H4 (cell line): ENCODE data around the gene GARRE1. TPM values are rescaled to one million over a fixed set of nuclear protein-coding genes. Genes with fewer than 3 reads are reported as not detected.
"Not testable (repeated sequence)": the region's sequence is repeated elsewhere in the genome, so short reads cannot be mapped to it uniquely, and the experiment has no call there.

Experiments used
- DNase-seq: peaks from one replicate; pipeline ENCODE4 v3.0.0-alpha.2; 2015; ENCODE audit warnings: low spot score
- total RNA-seq: library from RNA; depleted of rRNA; stranded (reverse); fragments of >200 nt; shearing (Covaris generic); gene quantifications from 2 replicates; pipeline ENCODE4 v1.2.3, GENCODE V29; 2014

The GARRE1 gene
- total RNA-seq, 1 experiment from 2014 or later, result 11.9 TPM

DNA sequence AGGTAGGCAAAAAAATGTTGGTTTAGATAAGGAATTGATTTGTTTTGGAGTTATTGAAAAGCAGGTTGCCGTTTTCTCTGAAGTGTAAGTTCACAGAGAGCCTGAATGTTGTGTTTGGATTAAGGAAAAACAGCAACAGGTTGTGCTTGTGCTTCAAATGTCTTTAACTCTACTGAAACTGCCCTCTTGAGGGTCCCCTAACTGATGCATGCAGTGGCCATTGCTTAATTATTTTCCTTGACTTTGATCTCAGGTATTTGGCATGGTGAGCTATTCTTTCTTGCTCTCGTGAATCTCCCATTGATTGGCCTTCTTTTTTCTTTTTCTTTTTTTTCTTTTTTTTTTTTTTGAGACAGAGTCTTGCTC lies 3.2 kb downstream of the GARRE1 start:
- no peak for DNase-seq

DNA sequence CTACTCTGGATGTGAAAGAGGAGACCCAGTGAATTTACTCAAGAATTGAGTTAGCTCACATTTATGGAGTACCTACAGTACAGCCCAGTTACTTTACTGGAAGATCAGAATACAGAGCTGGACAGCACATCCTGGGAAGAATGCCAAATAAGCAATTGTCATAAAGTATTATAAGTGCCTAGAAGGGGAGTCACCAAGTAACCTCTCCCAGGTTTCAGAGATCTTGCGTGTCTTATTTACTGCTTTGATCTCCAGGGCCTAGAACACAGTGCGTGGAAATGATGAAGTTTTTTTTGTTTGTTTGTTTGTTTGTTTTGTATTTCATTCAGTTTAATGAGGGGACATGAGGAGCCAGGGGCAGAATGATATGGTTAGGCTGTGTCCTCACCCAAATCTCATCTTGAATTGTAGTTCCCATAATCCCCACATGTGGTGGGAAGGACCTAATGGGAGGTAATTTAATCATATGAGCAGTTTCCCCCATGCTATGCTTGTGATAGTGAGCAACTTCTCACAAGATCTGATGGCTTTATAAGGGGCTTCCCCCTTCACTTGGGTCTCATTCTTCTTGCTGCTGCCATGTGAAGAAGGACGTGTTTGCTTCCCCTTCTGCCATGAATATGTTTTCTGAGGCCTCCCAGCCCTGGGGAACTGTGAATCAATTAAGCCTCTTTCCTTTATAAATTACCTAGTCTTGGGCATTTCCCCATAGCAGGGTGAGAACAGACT lies 5.2 kb downstream of the GARRE1 start:
- no peak for DNase-seq

DNA sequence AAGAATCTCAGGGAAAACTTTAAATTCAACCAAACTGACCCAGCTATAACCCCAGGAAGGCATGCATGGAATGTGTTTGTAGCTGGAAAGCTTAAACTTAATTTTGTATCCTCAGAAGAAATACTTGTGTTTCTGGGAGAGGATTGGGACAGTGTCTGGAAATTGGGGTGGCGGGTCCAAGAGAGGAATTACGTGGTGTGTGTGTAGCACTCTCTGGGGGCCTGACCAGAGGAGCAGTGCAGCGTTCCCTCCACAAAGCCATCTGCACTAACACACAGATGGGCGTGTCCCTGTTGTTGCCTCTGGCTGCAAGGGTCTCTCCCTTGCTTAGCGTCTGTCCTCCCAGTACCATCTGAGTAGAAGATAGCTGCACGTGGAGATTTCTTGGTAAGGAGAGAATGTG lies 6.4 kb downstream of the GARRE1 start:
- DNase-seq, result no peak

DNA sequence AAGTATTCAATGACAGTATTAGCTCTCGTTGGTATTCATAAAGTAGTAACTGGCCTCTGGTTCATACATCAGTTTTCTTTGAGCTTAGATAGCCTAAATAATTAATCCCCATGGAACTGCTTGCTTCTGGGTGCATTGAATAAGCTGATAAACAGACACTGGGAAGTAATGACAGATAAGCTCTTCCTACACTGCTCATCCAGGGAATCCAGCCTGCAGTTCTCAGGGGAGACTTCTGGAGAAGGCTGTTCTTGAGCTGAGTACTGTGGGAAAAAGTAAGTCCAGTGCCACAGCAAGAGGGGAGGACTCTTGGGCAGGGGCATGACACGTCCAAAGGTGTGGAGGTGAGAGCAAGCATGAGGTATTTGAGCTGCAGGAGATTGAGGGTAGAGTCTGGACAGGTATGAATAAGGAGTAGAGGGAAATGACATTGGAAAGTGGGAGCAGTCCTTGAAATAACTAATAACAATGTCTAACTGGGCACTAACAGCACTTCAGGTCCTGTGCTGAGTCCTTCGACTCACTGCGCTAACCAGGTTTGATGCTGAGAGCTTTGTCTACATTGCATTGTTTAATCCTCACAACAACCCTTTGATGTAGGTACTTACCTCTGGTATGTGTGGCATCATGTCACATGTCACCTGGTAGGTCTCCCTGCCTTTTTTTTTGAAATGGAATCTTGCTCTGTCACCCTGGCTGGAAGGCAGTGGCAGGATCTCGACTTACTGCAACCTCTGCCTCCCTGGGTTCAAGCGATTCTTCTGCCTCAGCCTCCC lies 7.2 kb downstream of the GARRE1 start:
- no peak for DNase-seq

DNA sequence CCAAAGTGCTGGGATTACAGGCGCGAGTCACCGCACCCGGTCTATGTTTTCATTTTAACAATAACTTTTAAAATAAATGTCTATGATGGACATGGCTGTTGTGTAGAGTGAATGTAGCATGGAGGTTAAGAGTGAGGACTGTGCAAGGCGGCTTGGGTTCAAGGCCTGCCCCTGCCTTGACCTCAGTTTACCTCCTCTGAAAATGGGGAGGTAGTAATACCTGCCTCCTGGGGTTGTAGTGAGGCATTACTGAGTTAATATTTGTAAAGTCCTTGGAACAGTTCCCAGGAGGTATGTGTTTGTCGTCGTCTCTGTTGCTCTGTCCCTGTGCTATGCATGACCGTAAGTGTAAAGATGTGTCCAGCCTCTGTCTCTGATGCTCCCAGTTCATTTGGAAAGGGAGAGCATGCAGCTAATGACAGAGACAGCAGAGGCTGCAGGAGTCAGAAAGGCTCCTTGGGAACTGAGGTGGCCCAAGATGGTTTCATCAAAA lies 9.4 kb downstream of the GARRE1 start:
- DNase-seq, result no peak

DNA sequence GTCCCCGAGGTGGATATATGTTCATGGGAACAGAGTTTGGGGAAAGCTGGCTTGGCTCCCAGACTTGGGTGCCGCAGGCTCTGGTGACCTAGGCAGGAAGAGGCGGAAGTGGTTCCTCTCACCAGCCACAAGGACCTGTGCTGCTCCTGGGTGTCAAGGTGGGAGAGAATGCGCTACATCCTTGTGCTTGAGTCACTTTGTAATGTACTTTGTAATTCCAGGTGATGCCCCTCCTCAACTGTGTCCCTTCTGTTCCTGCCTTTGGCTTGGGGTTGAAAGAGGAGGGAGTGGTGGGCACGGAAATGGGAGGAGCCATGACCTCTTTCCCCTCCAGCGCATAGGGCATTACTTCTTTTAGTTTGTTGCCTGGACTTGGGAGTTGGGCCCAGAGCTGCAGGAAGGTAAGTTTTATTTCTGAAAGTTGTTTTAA lies 10.9 kb downstream of the GARRE1 start:
- DNase-seq, result peak; percentile 69

DNA sequence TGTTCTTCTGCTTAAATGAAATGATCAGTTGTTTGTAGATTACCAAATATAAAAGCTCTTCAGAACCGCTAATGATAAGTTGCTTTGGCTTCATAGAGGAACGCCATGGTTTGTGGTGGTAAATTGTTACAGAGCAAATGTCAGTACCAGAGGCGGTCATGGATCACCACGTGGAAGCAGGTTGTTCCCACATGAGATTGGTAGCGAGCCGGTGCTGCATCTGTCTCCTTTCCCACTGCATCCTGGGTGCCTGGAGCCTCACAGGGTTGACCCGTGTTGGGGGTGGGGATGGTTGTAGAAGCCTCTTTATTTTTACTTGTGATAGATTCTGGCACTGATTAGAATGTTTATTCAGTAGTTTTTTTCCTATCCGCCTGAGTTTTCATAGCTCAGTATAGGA lies 14.7 kb downstream of the GARRE1 start:
- no peak for DNase-seq

DNA sequence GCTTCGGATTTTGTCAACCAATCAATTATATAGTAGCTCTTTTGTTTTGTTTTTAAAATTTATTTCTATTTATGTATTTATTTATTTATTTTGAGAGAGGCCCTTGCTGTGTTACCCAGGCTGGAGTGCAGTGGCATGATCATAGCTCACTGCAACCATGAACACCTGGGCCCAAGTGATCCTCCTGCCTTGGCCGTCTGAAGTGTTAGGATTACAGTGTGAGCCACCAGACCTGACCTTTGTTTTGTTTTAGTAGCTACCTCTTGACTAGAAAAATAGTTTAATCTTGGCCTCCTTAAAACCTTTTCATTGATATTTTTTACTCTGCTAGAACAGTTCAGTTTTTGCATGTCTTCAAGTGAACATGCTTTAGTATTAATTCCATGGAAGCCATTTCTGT lies 15.1 kb downstream of the GARRE1 start:
- no peak for DNase-seq

DNA sequence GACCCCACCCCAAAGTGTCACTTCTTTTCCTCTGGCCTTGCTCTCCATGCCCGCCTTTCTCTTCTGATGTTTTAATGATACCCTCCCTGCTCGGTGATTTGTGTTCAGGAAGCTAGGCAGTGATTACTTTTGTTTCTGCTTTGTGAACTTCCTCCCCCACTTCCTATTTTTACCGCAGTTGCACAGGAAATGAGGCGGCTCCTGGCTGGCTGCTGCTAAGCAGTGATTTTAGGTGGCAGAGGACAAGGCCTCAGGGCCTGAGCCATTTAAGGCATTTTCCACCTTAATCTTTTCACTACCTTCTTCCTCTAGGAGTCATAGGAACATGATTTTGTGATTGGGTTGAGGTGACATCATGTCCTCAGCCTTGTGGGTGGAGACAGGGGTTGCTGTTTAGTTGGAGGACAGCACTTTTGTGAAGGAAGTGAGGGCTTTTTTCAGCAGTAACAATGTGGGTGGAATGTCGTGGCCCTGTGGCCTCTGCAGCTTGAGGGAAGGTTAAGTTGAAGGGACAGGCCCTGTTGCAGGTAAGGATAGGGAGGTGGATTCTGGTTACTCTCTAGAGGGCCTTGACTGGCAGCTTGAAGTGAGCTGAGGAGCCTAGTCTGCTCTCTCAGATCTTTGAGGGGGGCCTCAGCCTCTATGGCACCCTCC lies 15.7 kb downstream of the GARRE1 start:
- DNase-seq, result peak; percentile 97

DNA sequence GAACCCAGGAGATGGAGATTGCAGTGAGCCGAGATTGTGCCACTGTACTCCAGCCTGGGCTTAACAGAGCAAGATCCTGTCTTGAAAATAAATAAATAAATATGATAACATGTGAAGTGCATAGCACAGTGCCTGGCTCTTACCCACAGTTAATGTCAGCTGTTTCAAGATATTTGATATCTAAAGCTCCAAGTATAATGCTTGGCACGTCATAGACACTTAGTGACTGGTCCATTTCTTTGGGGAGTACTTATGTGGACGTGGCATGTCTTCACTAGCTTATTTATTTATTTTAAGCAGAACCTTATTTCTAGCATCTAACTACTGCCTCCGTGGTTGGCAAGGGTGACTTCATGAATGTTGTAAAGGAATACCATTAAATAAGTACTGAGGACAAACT lies 18.8 kb downstream of the GARRE1 start:
- DNase-seq, result no peak

DNA sequence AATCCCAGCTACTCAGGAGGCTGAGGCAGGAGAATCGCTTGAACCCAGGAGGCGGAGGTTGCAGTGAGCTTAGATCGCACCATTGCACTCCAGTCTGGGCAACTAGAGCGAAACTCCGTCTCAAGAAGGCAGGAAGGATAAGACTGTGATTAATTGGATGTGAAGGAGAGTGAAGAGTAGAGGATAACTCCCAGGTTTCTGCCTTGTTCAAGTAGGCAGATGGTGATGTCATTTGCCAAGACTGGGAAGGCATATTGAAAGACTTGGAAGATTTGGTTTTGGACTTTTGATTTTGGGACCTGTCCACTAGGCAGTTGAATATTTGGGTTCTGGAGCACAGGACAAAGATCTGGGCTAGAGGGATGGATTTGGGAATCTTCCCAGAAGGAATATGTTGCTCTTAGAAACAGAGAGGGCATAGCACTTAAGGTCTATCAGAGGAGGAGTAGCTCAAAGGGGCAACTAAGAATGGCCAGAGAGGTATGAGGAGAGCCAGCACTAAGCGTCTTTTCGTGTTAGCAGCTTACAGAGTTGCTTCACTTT lies 20.0 kb downstream of the GARRE1 start:
- no peak for DNase-seq

DNA sequence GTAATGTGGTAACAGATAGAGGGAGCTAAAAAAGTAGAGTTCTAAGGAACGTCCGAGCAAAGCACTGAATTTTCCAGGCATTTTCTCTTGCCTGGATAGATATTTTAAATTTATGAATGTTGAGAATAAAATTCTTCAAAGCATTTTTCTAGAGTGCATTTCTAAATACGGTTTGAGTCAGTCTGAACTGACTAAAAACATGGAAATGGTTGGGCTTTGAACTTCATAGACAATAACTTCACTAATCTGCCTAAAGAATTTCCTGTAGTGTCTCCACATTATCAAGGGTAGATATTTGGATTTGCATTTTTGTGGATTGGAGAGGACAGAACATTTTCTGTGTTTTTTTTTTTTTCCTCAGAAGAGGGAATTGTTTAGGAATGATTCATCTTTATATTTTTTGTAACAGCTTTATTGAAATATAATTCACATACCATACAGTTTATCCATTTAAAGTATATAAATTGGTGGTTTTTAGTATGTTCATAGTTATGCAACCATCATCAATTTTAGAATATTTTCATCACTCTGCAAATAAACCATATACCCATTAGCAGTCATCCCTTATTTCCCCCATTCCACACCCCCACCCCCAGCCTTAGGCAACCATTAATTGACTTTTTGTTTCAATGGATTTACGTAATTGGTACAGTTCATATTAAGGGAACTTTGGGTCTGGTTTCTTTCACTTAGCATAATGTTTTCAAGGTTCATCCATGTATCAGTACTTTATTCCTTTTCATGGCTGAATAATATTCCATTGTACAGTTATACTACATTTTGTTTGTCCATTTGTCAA lies 20.7 kb downstream of the GARRE1 start:
- no peak for DNase-seq

DNA sequence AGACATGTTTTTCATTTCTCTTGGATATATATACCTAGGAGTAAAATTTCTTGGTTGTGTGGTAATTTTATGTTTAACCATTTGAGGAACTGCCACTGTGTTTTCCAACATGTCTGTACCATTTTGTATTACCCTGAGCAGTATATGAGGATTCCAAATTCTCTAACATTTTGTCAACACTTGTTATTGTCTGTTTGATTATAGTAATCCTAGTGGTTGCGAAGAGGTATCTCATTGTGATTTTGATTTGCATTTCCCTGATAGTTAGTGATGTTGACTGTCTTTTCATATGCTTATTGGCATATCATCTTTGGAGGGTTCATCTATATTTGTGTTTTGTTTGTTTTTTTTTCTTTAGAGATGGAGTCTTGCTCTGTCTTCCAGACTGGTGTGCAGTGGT lies 21.4 kb downstream of the GARRE1 start:
- no peak for DNase-seq

DNA sequence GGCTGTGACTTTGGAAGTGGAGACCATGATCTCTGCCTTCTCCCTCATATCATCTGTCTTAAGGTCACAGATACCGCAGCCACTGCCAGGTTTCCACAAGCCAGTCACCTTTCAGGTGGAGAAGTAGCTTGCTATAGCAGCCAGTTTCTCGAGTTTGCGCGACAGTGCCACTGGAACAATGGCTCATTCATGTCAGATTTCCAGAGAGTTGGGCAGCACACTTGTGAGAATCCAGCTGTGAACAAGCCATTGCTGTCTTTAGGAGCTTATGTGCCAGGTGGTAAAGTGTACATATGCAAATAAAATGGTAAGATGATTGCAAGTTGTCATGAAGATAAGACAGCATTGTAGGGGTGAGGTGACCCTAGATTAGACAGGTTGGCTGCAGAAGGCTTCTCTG lies 22.3 kb downstream of the GARRE1 start:
- DNase-seq, result no peak

DNA sequence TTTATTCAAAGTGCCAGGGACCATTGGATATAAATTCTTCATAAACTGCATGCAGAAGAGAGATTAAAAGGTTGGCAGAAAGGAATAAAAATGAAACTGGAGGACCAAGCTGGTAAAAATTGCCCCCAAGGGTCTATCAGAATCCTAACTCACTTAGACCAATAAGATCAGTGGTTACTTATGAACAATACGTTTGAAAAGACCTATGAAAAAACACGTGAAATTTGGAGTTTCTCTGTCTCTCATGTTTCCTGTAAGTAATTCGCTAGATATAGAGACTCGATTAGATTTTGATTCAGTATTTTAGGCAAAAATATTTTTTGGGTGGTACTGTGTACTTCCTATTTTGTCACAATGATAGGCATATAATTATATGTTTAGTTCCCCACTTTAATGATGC lies 22.9 kb downstream of the GARRE1 start:
- no peak for DNase-seq

DNA sequence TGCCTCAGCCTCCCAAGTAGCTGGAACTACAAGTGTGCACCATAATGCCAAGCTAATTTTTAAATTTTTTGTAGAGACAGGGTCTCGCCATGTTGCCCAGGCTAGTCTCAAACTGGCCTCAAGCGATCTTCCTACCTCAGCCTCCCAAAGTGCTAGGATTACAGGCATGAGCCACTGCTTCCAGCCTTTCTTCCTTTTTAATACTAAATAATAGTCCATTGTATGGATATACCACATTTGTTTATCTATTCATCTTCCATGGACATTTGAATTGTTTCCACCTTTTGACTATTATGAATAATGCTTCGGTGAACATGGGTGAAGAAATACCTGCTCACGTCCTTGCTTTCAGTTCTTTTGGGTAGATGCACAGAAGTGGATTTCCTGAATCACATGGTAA lies 24.4 kb downstream of the GARRE1 start:
- no peak for DNase-seq

DNA sequence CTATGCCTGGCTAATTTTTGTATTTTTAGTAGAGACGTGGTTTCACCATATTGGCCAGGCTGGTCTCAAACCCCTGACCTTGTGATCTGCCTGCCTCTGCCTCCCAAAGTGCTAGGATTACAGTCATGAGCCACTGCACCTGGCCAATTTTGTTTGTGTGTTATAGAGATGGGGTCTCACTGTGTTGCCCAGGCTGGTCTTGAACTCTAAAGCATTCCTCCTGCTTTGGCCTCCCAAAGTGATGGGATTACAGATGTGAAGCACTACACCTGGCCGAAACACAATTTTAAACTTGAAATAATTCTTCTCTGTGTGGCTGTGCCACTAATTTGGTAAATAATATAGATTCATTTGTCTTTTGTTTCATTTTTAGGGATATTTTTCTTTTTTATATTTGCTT lies 27.1 kb downstream of the GARRE1 start:
- not testable (repeated sequence) for DNase-seq

DNA sequence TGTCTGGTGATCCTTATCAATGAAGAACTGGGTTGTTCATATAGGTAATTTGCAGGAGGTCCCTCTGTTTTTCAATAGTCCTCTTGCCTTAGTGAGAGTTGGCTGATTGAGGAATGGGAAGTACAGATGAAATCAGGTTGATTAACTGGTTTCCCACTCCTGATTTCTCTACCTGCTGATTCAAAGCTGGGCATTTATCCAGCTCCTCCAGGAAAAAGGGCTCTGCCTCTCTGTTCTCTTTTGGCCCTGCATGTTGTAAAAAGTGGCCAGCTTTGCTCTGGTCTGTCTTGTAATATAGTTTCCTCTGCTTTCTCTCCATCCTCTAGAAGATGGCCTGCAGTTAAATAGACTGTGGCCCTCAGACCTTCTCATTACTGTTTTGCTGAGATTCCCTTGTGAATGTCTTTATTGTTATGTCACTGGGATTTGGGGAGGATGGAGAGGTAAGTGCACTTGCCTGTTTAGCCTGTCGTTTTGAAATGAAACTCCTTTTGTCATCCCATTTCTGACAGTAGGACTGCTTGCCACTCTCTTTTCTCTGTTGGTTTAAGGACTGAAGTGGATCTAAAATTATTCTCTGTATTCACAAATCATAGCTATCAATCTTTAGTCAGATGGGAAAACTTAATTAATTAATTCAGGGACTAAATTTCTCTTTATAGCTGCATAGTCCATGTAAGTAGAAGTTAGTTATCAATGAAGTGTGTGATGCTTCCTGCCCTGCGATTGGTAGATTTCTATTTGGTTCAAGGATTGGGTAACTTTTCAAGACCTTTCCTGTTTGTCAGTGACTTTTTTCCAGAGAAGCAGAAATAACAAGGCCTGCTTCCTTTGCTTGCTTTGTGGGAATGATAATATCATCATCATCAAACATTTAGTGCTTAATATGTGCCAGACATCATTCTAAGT lies 28.5 kb downstream of the GARRE1 start:
- no peak for DNase-seq

DNA sequence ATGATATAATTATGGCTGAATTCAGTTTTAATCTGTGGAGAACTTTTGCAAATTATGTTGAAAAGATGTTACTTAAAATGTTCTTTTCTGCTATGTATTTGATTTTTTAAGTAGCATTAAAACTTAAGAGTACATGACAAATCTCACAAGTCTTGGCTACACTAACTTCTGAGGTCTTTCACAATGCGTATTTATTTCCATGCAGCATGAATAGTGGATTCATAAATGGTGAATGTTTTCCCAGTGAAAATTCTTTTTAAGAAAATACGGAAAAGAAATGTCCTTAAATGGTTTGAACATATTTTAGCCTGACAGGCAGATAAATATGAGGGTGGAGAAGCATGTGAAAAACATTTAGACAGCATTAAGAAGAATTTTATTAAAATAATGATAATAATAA lies 30.2 kb downstream of the GARRE1 start:
- DNase-seq, result no peak

DNA sequence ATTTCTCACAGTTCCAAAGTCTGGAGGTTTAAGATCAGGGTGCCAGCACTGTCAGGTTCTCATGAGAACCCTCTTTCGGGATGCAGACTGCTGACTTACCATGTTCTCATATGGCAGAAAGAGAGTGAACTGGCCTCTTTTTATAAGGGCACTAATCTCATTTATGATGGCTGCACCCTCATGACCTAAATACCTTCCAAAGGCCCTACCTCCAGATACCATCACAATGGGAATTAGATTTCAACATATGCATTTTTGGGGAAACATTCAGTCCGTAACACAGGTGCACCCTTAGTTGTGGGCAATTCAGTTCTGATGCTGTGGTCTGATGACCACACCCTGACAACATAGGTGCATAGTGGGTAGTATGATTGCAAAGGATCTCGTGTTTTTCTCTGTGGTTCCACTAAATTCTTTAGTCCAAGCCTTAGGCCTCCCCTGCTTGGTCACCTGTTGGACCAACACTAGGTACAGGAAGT lies 33.3 kb downstream of the GARRE1 start:
- no peak for DNase-seq
